K562 (cell line): ENCODE measurements around the gene LZTS3. TPM values are rescaled to one million over a fixed set of nuclear protein-coding genes. Genes with fewer than 3 reads are reported as not detected.

Source experiments
- ATAC-seq: fragments of 200-7000 bp; cut with Tn5 transposase; 3 replicates; pipeline ENCODE4 v1.9.1; 2020; ENCODE audit warnings: moderate library complexity
- Bru-seq: library from RNA; stranded (reverse); fragments of 400-500 nt; gene quantifications from one replicate; lab custom pipeline; 2021; lab: Mats Ljungman, UMichigan
- BruChase-seq, 2 experiments: library from RNA; stranded (reverse); fragments of 400-500 nt; gene quantifications; one replicate each; lab custom pipeline; 2021; lab: Mats Ljungman, UMichigan
- BruUV-seq: library from RNA; stranded (reverse); fragments of 400-500 nt; replicated peaks from 2 replicates; lab custom pipeline; 2021; lab: Mats Ljungman, UMichigan
- CTCF ChIA-PET: fragments of 300-600 bp; formaldehyde crosslinking; extraction: SDS; loops from one replicate; lab custom pipeline; 2021; ENCODE audit warnings: low intra/inter-chr PET ratio; lab: Yijun Ruan, JAX
- POLR2A ChIA-PET: fragments of 300-600, 350-650 bp; sonication (Branson Sonifier 250); formaldehyde crosslinking; extraction: SDS; loops from one replicate; lab custom pipeline; 2021; ENCODE audit warnings: antibody characterized with exemption, inconsistent platforms; lab: Yijun Ruan, JAX
- DNase-seq, 4 experiments: peaks; one replicate each; pipeline versions ENCODE4 v3.0.0 to v3.0.0-alpha.2; 2011 to 2018; ENCODE audit warnings: low spot score in 3 of 4, mixed read lengths in 3 of 4; ENCODE audit errors: extremely low read depth in 1 of 4
- FAIRE-seq: peaks from 2 replicates; lab custom pipeline; 2011; peaks lifted over from hg19 to GRCh38; lab: Jason Lieb, UNC
- H2AFZ ChIP-seq: 2 replicates; pipeline ENCODE4 v1.6.0; 2011; ENCODE audit warnings: low read depth, low read length, control low read depth, inconsistent platforms
- H3K27ac ChIP-seq: fragments of 200-600 bp; 3 replicates; pipeline ENCODE4 v1.8.0; 2011; ENCODE audit warnings: low read depth, mild to moderate bottlenecking, control low read depth, inconsistent platforms, low read length, moderate library complexity, mixed read lengths; ENCODE audit errors: extremely low read depth
- H3K27me3 ChIP-seq, 2 experiments: fragments of 300-600 bp in 1 of 2; 2 replicates in 1 of 2; 3 replicates in 1 of 2; pipeline versions ENCODE4 v1.6.0 to v1.8.0; 2011; ENCODE audit warnings: inconsistent platforms in 2 of 2, low read length in 2 of 2, mild to moderate bottlenecking in 1 of 2, mixed read lengths in 1 of 2, moderate library complexity in 1 of 2; ENCODE audit not compliant: control insufficient read depth in 2 of 2, insufficient read depth in 2 of 2
- H3K36me3 ChIP-seq: fragments of 300-600 bp; 3 replicates; pipeline ENCODE4 v1.8.0; 2011; ENCODE audit warnings: mild to moderate bottlenecking, low read length, inconsistent platforms; ENCODE audit not compliant: control insufficient read depth, insufficient read depth
- H3K4me1 ChIP-seq, 2 experiments: fragments of 200-600 bp in 1 of 2; replicated peaks in 1 of 2; 2 replicates in 1 of 2; 3 replicates in 1 of 2; pipeline versions ENCODE4 v1.5.1 to v1.8.0; 2011; ENCODE audit warnings: inconsistent platforms in 2 of 2, low read length in 2 of 2, mild to moderate bottlenecking in 1 of 2, mixed read lengths in 1 of 2, moderate library complexity in 1 of 2; ENCODE audit not compliant: control insufficient read depth in 2 of 2, insufficient read depth in 2 of 2
- H3K4me2 ChIP-seq: 2 replicates; pipeline ENCODE4 v1.6.1; 2011; ENCODE audit warnings: low read length, control low read depth, inconsistent platforms, mixed read lengths; ENCODE audit not compliant: insufficient read depth
- H3K4me3 ChIP-seq: fragments of 200-600 bp; sonication (generic), shearing (Covaris generic); 2 replicates; pipeline ENCODE4 v1.5.1; 2016; ENCODE audit warnings: control low read depth, inconsistent platforms
- H3K79me2 ChIP-seq: fragments of 200-600 bp; 3 replicates; pipeline ENCODE4 v1.8.0; 2011; ENCODE audit warnings: low read length, inconsistent platforms; ENCODE audit not compliant: control insufficient read depth, insufficient read depth
- H3K9ac ChIP-seq, 2 experiments: 2 replicates each; pipeline versions ENCODE4 v1.6.0 to v1.6.1; 2011; ENCODE audit warnings: low read depth in 2 of 2, low read length in 2 of 2, control low read depth in 1 of 2, inconsistent platforms in 1 of 2, mild to moderate bottlenecking in 1 of 2, mixed read lengths in 1 of 2; ENCODE audit not compliant: insufficient read depth in 1 of 2
- H3K9me1 ChIP-seq: one replicate; pipeline ENCODE4 v1.6.0; 2011; ENCODE audit warnings: inconsistent platforms, mild to moderate bottlenecking, low read length, moderate library complexity; ENCODE audit not compliant: control insufficient read depth, insufficient read depth
- H3K9me3 ChIP-seq: replicated peaks from 2 replicates; pipeline ENCODE4 v1.5.1; 2011; ENCODE audit warnings: low read depth, low read length, inconsistent platforms; ENCODE audit not compliant: control insufficient read depth, insufficient read depth
- H4K20me1 ChIP-seq: replicated peaks from 2 replicates; pipeline ENCODE4 v1.6.1; 2011; ENCODE audit warnings: low read length, inconsistent platforms, mixed read lengths; ENCODE audit not compliant: control insufficient read depth, insufficient read depth
- CHD1 ChIP-seq: fragments of 200-600 bp; sonication (generic); IDR thresholded peaks from one replicate; pipeline ENCODE4 v1.6.1; 2012; ENCODE audit warnings: mild to moderate bottlenecking, moderate library complexity, low read length, inconsistent platforms
- EGR1 ChIP-seq: fragments of 450-650 bp; conservative IDR thresholded peaks from 2 replicates; pipeline ENCODE4 v1.6.1; 2017; ENCODE audit warnings: mild to moderate bottlenecking
- FOXA3 ChIP-seq, 2 experiments: fragments of 450-650 bp in 1 of 2; sonication (generic) in 1 of 2; formaldehyde crosslinking; IDR thresholded peaks in 1 of 2; conservative IDR thresholded peaks in 1 of 2; 2 replicates each; pipeline versions ENCODE4 v1.4.0 to v1.8.0; 2020 to 2022; ENCODE audit warnings: mild to moderate bottlenecking in 2 of 2, missing genetic modification reagents in 1 of 2
- KAT8 ChIP-seq: fragments of 450-650 bp; IDR thresholded peaks from 2 replicates; pipeline ENCODE4 v1.6.1; 2016; ENCODE audit warnings: low read depth, mild to moderate bottlenecking
- MAX ChIP-seq: sonication (generic); formaldehyde crosslinking; IDR thresholded peaks from 2 replicates; pipeline ENCODE4 v1.9.0; 2022; ENCODE audit warnings: mild to moderate bottlenecking, missing genetic modification reagents
- NRF1 ChIP-seq, 2 experiments: fragments of 450-650 bp; IDR thresholded peaks in 1 of 2; conservative IDR thresholded peaks in 1 of 2; 2 replicates each; pipeline ENCODE4 v1.6.1; 2014; ENCODE audit warnings: mild to moderate bottlenecking in 2 of 2
- RBFOX2 ChIP-seq: fragments of 200-400 bp; formaldehyde crosslinking; IDR thresholded peaks from 2 replicates; pipeline ENCODE4 v1.6.1; 2017; ENCODE audit warnings: low read depth, mild to moderate bottlenecking, low read length, moderate library complexity
- SUPT5H ChIP-seq: fragments of 450-650 bp; IDR thresholded peaks from 2 replicates; pipeline ENCODE4 v1.6.1; 2016
- TFAP4 ChIP-seq: sonication (generic); formaldehyde crosslinking; IDR thresholded peaks from 2 replicates; pipeline ENCODE4 v1.8.0; 2022; ENCODE audit warnings: missing genetic modification reagents, mild to moderate bottlenecking, moderate library complexity, borderline replicate concordance
- TOE1 ChIP-seq, 2 experiments: fragments of 450-650 bp in 1 of 2; sonication (generic) in 1 of 2; formaldehyde crosslinking in 1 of 2; IDR thresholded peaks; 2 replicates each; pipeline versions ENCODE4 v1.7.1 to v1.8.0; 2016 to 2022; ENCODE audit warnings: borderline replicate concordance in 2 of 2, mild to moderate bottlenecking in 2 of 2, antibody characterized with exemption in 1 of 2, inconsistent platforms in 1 of 2, low read depth in 1 of 2, missing genetic modification reagents in 1 of 2, moderate library complexity in 1 of 2
- ZBTB1 ChIP-seq: sonication (generic); formaldehyde crosslinking; IDR thresholded peaks from 2 replicates; pipeline ENCODE4 v1.8.1; 2023; ENCODE audit warnings: missing genetic modification reagents, low read depth, mild to moderate bottlenecking, borderline replicate concordance
- WGBS: fragments of 100-300 bp; shearing (Covaris generic); methylation state at CpG from one replicate; pipeline ENCODE4 v1.1.6; 2016; ENCODE audit warnings: low coverage, mixed read lengths; ENCODE audit not compliant: insufficient coverage; ENCODE audit errors: missing lambda C conversion rate; 5-methylcytosine and 5-hydroxymethylcytosine counted together
- in situ Hi-C: fragments of 300-500 bp; cut with MboI; formaldehyde crosslinking; loops from 4 replicates; pipeline ENCODE4 v1.15.0; 2018; ENCODE audit warnings: inconsistent platforms, mixed read lengths
- intact Hi-C: fragments of 100-400 bp; cut with micrococcal nuclease; formaldehyde crosslinking; loops from 2 replicates; pipeline ENCODE4 v1.14.2; 2022
- long read RNA-seq, 3 experiments: library from polyadenylated mRNA in 2 of 3; library from RNA in 1 of 3; unstranded in 2 of 3; stranded (forward) in 1 of 3; transcript quantifications; one replicate each; pipeline ENCODE4 v2.0.0, GENCODE V29; 2019 to 2022
- polyA minus RNA-seq, 3 experiments: library from RNA; depleted of rRNA, polyadenylated mRNA; stranded (reverse); fragments of >200 nt; gene quantifications; 2 replicates each; pipeline ENCODE4 v1.2.3, GENCODE V29; 2011
- polyA plus RNA-seq, 8 experiments: library from polyadenylated mRNA; depleted of rRNA in 4 of 8; stranded (reverse) in 5 of 8; unstranded in 3 of 8; fragments of >200 nt; fragmentation: Nextera tagmentation in 2 of 8; fragmentation: Illumina TruSeq in 1 of 8; extraction: Ambion mirVana in 2 of 8; extraction: Trizol in 1 of 8; gene quantifications; 2 replicates each; pipeline versions ENCODE4 v1.2.1 to v1.2.3, GENCODE V29; 2011 to 2014; ENCODE audit warnings: inconsistent platforms in 1 of 8, missing spikeins in 1 of 8
- total RNA-seq, 7 experiments: library from RNA; depleted of rRNA in 6 of 7; stranded (reverse); fragments of >200 nt in 6 of 7; fragmentation: Illumina TruSeq in 2 of 7; extraction: Trizol in 2 of 7; gene quantifications; 2 replicates each; pipeline versions ENCODE4 v1.2.1 to v1.2.3, GENCODE V29; 2011 to 2021; ENCODE audit warnings: low replicate concordance in 1 of 7
- TF ChIP-seq, protein P1 (sequence below): sonication (generic); formaldehyde crosslinking; IDR thresholded peaks from 2 replicates; pipeline ENCODE4 v1.8.1; 2022; ENCODE audit warnings: missing genetic modification reagents

The LZTS3 gene
- total RNA-seq (2011; cell fraction: chromatin; rRNA removed; ENCODE audit: low replicate concordance): 3.8 and 12.3 TPM in 2 replicates
- total RNA-seq (2011; cell fraction: nucleolus; rRNA removed): 7.0 and 8.0 TPM in 2 replicates
- total RNA-seq (2011; cell fraction: nucleoplasm; rRNA removed): 5.1 and 5.7 TPM in 2 replicates
- 2.8 and 3.4 TPM in 2 replicates for total RNA-seq (2014; rRNA removed)
- 0.70 and 0.73 TPM in 2 replicates for total RNA-seq (2014; rRNA removed; fragmentation: Illumina TruSeq; extraction: Trizol)
- 1.1 and 1.2 TPM in 2 replicates for total RNA-seq (2015; rRNA removed; fragmentation: Illumina TruSeq; extraction: Trizol)
- 2.4 and 2.9 TPM in 2 replicates for total RNA-seq (2021)
- 2.4 and 4.0 TPM in 2 replicates for polyA plus RNA-seq (2011; rRNA removed)
- 4.6 and 7.3 TPM in 2 replicates for polyA plus RNA-seq (2011; cell fraction: cytosol; rRNA removed)
- polyA plus RNA-seq (2011; cell fraction: nucleus; rRNA removed): 10.3 and 10.6 TPM in 2 replicates
- polyA plus RNA-seq (2012): 1.4 and 1.7 TPM in 2 replicates
- 2.0 and 2.3 TPM in 2 replicates for polyA plus RNA-seq (2014; fragmentation: Illumina TruSeq; extraction: Trizol)
- under 1 TPM; 0.07 to 0.28 TPM for polyA plus RNA-seq (2014; fragmentation: Nextera tagmentation; extraction: Ambion mirVana)
- polyA plus RNA-seq (2014; rRNA removed): 2.6 and 2.8 TPM in 2 replicates
- 1.2 and 2.1 TPM in 2 replicates for polyA minus RNA-seq (2011; rRNA and poly(A)+ RNA removed)
- polyA minus RNA-seq (2011; cell fraction: cytosol; rRNA and poly(A)+ RNA removed): 1.7 and 4.8 TPM in 2 replicates
- polyA minus RNA-seq (2011; cell fraction: nucleus; rRNA and poly(A)+ RNA removed): 1.2 and 1.8 TPM in 2 replicates
- percentile 47 among the genes with signal in this experiment for Bru-seq, nascent RNA
- BruChase-seq, experiment 1, labeled RNA remaining after a 2-hour chase: percentile 42 among the genes with signal in this experiment
- BruChase-seq, experiment 2, labeled RNA remaining after a 6-hour chase: percentile 51 among the genes with signal in this experiment
- long read RNA-seq, experiment 1, partial matches to known transcripts: 0 of 5 reads
- long read RNA-seq, experiment 1, other reads (novel, unspliced or antisense): 5 of 5 reads
- long read RNA-seq, experiment 2, partial matches to known transcripts: 0 of 2 reads
- long read RNA-seq, experiment 2, other reads (novel, unspliced or antisense): 2 of 2 reads
- long read RNA-seq, experiment 3: 0 reads

- Histone ChIP-seq H3K9me1 (no peaks in the 10 kb centered on the region), H3K9me3 (no peaks in the 10 kb centered on the region), H3K79me2 (peaks cover 11% of the 10 kb centered on the region; the same call in 2 of the 3 replicates), H3K27me3 (no peaks in the 10 kb centered on the region), H2AFZ (peak within 1 kb of the TSS; percentile 95), H3K4me3 (peak within 1 kb of the TSS; percentile 91), H3K9ac (peak within 1 kb of the TSS; percentile 83 to 94), H3K4me2 (peak within 1 kb of the TSS; percentile 88), H3K27ac (peak within 1 kb of the TSS; percentile 87), H3K4me1 (peaks cover 2 to 29% of the 10 kb centered on the region in 2 experiments; a peak in 4 of 5 replicates), H3K36me3 (no peaks in the 10 kb centered on the region), H4K20me1 (no peaks in the 10 kb centered on the region)
- ChIA-PET CTCF (no interaction called here), POLR2A (interaction anchor here (0.9 to 1.5 kb wide), 2 partner anchors 14 to 36 kb away, joined by 3 read pairs; partner anchors contain the start of gene ITPA)
- in situ Hi-C loops (no loop called here), intact Hi-C loops (no loop called here)
- no TSS peak for BruUV-seq
- FAIRE-seq (no peak), ATAC-seq (peak; percentile 73), DNase-seq (peak; percentile 79 to 84 (median 82))
- WGBS: 0% methylated on average over 2 of the region's 62 CpGs
- TF ChIP-seq NRF1 (conservative IDR thresholded peaks at IDR 0.05 in 1 of 2, IDR thresholded peaks at IDR 0.05 in 1 of 2) (peak; percentile 63 to 70; a peak in 2 of 4 replicates), SUPT5H (no peak; the same call in 1 of the 2 replicates), TOE1 (IDR thresholded peaks at IDR 0.05; ENCODE audit: borderline replicate concordance) (no peak), TOE1 (CRISPR knock-in tag; IDR thresholded peaks at IDR 0.05; ENCODE audit: borderline replicate concordance, low read depth) (0 out of 2 replicates have a peak, but pooled peaks have one; percentile 9), MAX (CRISPR knock-in tag) (0 out of 2 replicates have a peak, but pooled peaks have one; percentile 34), TFAP4 (peak; percentile 56; the same call in 1 of the 2 replicates), EGR1 (peak; percentile 47), FOXA3 (CRISPR knock-in tag; conservative IDR thresholded peaks at IDR 0.05 in 1 of 2, IDR thresholded peaks at IDR 0.05 in 1 of 2) (peak in 1 of 2 experiments; percentile 34; a peak in 1 of 4 replicates), RBFOX2 (peak; percentile 54; the same call in 1 of the 2 replicates), KAT8 (no peak), ZBTB1 (0 out of 2 replicates have a peak, but pooled peaks have one; percentile 14), CHD1 (peak; percentile 64)
- TF ChIP-seq, protein P1, sequence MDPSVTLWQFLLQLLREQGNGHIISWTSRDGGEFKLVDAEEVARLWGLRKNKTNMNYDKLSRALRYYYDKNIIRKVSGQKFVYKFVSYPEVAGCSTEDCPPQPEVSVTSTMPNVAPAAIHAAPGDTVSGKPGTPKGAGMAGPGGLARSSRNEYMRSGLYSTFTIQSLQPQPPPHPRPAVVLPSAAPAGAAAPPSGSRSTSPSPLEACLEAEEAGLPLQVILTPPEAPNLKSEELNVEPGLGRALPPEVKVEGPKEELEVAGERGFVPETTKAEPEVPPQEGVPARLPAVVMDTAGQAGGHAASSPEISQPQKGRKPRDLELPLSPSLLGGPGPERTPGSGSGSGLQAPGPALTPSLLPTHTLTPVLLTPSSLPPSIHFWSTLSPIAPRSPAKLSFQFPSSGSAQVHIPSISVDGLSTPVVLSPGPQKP: 0 out of 2 replicates have a peak, but pooled peaks have one; percentile 69
Measured at GRCh38 chr20:3172933-3173609, at the start of gene LZTS3. LZTS3 (minus strand) TSS chr20:3173549; CDS start chr20:3167163, 6,386 bp downstream.
